HG02943 (cell line): Measurements from ENCODE around the gene OTX1.
"Not testable (repeated sequence)": the region's sequence is repeated elsewhere in the genome, so short reads cannot be mapped to it uniquely, and the experiment has no call there.

Experiments
- ATAC-seq: cut with Tn5 transposase; IDR thresholded peaks from one replicate; pipeline ENCODE4 v1.9.1; 2021; ENCODE audit warnings: mild to moderate bottlenecking, low read depth, moderate library complexity; ENCODE audit not compliant: unreplicated experiment

The OTX1 gene

DNA sequence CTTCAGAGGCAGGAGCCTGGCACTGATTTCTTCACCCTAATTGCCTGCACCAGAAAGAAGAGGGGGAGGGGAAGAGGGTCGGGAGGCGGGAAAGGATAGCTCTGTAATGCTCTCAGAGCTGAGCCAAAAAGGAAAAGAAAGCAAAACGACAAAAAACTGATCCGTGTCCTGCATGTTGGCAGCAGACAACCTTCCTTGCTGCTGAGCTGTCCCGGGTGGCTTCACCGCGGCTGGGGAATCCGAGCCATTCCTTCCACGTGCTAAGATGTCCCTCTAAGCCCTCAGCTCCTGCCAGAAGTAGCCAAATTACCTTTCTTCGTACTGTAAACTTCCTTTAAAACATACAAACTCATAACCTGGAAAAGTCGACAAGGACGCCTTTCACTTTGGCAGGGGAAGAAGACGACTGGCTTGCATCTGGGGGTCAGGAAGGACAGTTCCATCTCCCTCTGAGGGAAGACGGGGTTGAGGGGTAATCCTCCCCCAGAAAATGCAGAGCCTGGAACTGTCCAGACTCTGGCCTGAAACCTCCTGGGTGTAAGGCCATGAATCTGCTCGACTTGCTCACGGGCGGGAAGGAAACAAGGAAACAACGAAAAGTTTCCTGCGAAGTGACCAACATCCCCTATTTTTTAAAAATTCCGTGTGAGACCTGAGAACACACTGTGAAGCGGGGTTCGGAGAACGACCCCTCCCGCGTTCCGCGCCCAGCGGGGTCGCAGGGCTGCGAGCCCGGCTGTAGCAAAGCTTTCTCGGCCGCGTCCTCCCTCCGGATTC, 7.7 kb downstream of the OTX1 start:
- ATAC-seq = no peak

GRCh38 chr2:63058921-63059792, 8.5 kb downstream of the OTX1 start:
- no peak for ATAC-seq

GRCh38 chr2:63059793-63060471, 9.3 kb downstream of the OTX1 start:
- ATAC-seq = no peak

- ATAC-seq = no peak
These were observed 9.9 kb downstream of the OTX1 start for GRCh38 chr2:63060472-63060991.

GRCh38 chr2:63064197-63064596, 13.6 kb downstream of the OTX1 start:
- ATAC-seq = no peak

DNA sequence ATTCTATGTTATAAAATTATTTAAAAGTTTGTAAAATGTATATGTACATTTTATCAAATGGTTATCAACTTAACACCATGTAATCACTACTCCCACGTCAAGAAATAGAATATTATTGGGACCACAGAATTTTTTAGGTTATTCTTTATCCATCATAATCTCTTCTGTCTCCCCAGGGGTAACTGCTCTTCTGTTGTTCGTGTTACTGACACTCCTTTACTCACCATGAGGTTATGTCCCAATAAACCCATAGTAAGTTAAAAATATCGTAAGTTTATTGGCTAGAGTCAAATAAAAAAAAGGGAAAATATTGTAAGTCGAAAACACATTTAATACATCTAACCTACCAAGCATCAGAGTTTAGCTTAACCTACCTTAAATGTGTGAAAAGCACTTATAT, 14.0 kb downstream of the OTX1 start:
- ATAC-seq = no peak

DNA sequence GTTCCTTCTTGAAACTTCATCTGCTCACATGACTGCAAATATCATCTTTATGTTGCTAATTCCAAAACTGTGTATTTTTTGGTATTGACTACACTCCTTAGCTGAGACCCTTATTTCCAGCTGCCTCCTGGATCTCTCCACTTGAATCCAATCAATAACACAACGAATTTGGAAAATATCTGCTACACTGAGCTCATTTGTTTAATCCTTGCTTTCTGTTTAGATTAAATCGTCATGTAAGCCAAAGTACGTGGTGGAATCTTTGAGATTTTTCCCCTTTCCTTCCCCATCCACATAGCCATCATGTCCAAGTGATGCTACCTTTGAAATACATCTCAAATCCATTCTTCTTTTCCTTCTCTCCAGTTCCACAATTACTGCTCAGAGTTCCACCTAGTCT, 15.6 kb downstream of the OTX1 start:
- ATAC-seq = no peak

- ATAC-seq = no peak
These were observed 16.2 kb downstream of the OTX1 start for GRCh38 chr2:63066838-63067237.

- ATAC-seq = no peak
These were observed 21.0 kb downstream of the OTX1 start for GRCh38 chr2:63071664-63072063.

DNA sequence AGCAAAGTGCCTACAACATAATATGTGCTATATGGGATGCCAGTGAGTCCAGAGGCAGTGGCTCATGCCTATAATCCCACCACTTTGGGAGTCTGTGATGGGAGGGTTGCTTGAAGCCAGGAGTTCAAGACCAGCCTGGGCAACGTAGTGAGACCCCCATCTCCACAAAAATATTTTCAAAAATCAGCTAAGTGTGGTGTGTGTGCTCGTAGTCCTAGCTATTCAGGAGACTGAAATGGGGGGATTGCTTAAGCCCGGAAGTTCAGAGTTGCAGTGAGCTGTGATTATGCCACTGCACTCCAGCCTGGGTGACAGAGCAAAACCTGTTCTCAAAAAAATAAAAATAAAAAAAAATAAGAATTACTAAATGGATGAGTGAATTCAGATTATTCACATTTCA, 23.4 kb downstream of the OTX1 start:
- ATAC-seq = no peak

- not testable (repeated sequence) for ATAC-seq
These were observed 23.8 kb downstream of the OTX1 start for GRCh38 chr2:63074399-63074798.

DNA sequence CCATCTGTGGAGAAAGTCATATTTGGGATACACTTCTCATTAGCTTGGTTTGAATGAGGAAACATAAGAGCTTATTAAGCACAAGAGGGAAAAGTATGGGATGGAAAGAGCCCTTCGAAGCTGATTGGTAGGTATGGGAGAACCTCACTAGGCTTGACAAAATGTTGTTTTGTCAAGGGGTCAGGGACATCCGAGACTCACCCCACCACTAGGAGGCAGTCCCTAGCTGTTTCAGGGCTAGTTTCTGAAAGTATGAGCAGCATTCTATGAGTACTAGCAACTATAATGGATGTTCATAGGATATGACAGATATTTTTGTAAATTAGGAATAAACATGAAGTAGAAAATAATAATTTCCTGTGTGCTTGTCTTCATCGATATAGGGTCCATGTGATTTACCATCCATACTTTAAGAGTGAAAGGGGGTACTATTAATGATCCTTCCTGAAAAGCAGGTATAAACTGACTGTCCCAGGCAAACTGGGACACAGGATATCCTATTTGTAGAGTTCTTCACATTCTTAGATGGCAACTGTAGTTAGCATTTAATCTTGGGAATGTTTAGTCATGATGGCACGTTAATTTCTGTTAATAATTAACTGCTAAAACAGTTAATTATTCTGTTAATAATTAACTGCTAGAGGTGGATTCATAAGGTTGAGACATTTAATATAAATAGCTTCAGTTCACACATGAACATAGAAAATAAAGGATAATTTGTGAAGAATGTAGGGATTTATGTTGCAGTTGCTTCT, 28.4 kb downstream of the OTX1 start:
- ATAC-seq = no peak

- ATAC-seq = no peak
These were observed 30.8 kb downstream of the OTX1 start for GRCh38 chr2:63081404-63081803.

- ATAC-seq = no peak
These were observed 36.1 kb downstream of the OTX1 start for GRCh38 chr2:63086687-63087086.

DNA sequence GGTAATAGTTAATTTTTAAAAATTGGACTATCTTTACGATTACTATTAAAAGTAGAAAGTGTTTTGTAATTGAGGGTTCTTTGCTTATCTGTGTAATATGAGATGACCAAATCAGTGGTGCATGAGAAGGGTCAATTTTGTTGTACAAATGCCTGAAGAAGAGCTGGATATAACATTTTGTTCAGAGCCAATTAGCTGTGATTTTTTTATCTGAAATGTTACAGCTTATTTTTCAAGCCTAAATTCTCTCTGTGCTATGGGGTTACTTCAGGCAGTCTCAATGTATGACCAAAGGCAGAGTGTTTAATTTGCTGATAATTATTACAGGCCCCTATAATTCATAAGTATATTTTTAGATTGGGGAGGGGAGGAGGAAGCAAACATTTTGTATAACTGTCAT, 41.8 kb downstream of the OTX1 start:
- ATAC-seq = no peak

- ATAC-seq = no peak
These were observed 42.2 kb downstream of the OTX1 start for GRCh38 chr2:63092857-63093256.

DNA sequence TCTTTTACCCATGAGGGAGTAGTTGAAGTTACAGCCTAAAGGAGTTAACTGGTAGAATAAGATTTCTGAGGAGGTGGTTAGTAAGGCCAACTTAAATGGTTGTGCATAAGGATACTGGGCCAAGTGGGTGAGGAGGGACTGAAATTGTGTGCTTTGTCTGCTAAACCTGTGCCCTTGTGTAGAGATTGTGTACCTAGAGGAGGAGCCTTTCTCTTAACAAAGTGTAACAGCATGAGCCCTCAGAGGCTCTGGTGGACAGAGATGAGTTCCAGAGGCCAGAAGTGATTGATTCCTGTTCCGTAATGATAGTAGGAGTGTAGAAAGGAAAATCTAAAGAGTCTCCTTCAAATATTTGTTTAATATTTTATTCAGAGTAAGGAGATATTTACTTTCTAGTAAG, 42.9 kb downstream of the OTX1 start:
- no peak for ATAC-seq

- no peak for ATAC-seq
These were observed 45.9 kb downstream of the OTX1 start for GRCh38 chr2:63096491-63096890.

DNA sequence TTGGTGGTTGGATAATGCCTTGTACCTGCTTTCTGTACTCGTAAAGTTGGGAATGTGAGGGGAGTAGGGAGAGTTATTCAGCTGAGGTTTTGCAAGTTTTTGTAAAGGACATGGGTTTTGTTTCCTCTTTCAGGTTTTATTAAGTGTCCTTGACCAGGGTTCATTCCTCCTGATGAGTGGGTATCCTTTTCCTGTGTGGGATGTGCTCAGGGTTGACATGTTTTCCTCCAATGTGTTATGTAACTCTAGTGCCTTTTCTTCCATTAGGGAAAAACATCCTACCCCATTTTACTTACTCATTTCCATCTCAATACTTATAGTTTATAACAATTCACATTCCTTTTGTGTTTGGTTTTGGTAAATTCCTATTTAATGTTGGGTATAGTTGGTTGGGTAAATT, 48.4 kb downstream of the OTX1 start:
- ATAC-seq = no peak

DNA sequence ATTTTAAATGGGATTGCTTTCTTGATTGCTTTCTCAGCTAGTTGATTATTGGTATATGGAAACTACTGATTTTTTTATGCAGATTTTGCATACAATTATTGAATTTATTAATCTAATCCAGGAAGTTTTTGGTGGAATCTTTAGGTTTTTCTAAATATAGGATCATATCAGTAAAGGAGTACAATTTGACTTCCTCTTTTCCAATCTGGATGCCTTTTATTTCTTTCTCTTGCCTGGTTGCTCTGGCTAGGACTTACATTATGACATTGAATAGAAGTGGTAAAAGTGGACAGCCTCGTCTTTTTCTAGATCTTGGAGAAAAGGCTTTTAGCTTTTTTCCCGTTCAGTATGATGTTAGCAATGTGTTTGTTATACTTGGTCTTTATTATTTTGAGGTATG, 51.3 kb downstream of the OTX1 start:
- ATAC-seq = no peak
